Activated CD4-positive, alpha-beta T cell treated with anti-CD3 and anti-CD28 coated beads, Interleukin-2, amount 50 U/mL, for 16 hours (primary cell): Measurements from ENCODE around the gene ENO4.

Experiments used
- DNase-seq: peaks from one replicate; pipeline ENCODE4 v3.0.0-alpha.2; 2020

ENO4 gene

DNA sequence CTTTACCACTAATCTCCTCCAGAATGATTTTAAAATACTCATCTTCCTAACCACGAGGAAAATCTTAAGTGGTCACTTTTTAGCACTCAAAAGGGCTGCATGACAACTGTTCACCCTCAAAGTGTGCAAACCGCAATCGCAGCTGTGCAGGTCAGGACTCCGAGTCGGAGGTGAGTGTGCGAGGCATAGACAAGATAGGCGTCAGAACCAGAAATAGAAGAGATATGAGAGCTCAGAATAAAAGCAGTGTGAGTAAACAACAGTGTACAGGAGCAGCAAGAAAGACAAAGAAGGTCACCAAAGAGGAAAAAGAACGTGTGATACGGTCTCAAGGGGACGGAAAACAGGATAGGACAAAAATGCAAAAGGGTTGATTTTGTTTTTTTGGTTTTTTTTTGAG, 17.5 kb upstream of the ENO4 start:
- DNase-seq, result no peak

DNA sequence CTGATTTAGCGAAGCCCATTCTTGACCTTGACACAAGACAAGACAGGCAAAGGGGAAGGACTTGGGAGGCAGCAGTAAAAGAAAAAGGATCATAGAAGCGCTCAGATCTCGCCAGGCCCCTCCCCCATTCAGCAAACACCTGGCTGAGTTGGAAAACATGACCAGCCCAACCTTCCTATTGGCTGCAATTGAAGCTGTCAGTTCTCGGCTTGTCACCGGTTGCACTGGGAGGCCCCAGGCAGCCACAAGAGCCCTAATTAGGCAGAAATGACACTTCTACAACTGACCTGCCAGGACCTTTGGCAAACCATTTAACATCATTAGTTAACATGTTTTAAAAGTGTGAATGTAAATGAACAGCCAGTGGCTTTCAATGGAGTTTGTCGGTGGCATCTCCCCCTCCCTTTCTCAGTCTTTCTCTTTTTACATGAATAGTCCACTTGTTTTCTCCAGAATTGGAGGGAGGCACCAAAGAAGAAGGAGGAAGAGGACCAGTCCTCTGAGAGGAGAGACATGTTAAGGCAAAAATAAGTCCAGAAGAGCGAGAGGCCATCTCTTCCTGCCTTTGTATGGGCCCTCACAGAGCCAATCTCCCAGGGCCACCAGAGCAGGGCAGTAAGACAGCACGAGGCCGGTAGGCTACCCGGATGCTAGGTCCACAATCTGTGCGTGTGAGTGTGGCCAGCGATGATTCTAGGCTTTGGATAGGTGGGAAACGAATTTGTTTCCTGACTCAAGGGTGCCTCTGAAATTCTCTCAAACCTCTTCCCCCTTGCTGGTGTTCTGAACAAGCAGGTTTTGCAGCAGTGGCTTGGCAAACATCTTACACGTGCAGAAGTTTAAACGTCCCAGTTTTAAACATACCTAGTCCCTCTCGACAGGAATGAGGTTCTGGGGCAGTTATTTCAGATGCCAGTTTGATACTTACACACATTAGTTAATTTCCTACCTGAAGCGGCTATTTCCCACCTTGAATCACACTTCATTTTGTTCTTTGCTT, 15.0 kb upstream of the ENO4 start:
- no peak for DNase-seq

DNA sequence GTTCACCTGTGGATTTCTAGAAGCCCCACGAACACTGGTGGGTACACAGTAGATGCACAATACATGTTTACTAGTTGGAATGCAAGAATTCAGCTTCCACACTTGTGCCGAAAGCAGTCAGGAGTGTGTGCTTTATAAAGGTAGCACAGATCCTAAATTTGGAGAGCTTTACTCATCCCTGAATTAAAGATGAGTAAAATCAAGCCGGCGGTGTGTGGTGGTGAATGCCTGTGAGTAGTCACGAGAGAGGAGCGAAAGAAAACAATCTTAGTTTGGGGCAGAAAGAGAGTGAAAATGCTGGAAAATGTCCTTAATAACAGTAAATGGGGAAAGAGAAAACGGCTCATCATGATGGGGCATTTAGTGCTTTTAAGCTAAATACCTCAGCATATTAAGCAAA, 13.6 kb upstream of the ENO4 start:
- no peak for DNase-seq

DNA sequence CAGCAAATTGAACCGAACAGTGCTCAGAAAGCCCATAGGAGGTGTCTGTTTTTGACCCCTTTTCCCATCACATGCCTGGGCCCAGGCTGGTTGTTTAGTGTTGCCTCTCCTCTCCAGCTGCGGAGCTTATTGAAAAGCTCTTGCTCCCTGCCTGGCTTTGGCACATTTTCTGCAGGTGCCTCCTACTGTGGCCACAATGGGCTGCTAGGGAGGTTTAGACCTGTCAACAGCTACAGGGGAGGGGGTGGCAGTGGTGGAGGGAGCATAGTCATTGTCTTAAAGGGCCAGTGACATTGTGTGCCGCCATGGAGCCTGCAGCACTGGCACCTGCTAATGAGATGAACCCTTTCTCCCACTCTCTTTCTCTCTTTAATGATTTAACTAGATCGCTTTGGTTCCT, 13.2 kb upstream of the ENO4 start:
- no peak for DNase-seq

DNA sequence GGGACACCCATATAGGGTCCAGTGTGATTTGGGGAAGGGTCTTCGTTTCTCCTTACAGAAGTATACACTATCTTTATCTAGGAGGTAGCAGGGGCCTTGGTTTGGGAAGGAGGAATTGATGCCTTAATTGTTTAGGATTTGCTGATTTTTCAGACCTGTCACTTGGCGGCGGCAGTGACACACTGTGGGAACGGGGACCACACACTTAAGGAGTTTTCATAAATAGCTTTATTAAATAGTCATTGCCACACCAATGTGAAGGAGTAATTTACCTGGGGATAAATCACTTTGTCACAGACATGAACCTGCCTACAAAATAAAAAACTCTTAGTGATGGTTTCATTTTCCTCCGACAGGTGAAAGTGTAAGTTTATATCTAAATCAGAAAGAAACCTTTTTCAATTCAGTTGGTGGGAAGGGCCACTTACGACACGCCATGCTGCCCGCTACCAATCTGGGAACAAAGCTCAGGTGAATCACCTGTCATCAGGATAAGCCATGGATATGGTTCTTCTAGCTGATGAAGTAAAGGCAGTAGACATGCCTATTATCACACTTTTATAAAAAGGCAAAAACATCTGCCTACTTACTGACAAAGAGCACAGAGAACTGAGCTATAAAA, 12.3 kb upstream of the ENO4 start:
- DNase-seq, result no peak

DNA sequence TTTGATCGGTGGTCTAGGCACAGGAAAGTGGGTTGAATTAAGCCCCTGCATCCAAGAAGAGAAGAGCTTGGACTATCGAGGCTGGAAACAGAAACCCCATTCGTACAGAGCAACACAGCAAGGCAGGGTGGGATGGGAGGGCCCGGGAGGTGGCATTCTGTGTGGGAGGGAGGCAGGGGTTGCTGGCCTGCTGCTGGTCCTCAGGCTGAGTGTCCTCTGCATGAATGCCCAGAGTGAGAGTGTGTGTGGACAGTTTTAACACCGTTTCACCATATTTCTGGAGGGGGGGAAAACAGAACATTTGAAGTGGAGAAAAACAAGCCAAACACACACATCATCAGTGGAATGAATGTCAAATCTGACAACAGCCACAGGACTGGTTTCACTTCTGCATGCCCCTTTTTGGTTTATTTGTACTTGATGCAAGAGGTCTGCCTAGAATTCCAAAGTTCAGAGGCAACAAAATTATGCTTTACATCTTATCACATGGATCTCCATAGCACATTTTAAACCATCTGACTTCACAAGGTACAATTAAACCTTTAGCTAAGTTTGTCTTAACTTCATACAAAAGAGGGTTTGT, 11.1 kb upstream of the ENO4 start:
- DNase-seq, result no peak

DNA sequence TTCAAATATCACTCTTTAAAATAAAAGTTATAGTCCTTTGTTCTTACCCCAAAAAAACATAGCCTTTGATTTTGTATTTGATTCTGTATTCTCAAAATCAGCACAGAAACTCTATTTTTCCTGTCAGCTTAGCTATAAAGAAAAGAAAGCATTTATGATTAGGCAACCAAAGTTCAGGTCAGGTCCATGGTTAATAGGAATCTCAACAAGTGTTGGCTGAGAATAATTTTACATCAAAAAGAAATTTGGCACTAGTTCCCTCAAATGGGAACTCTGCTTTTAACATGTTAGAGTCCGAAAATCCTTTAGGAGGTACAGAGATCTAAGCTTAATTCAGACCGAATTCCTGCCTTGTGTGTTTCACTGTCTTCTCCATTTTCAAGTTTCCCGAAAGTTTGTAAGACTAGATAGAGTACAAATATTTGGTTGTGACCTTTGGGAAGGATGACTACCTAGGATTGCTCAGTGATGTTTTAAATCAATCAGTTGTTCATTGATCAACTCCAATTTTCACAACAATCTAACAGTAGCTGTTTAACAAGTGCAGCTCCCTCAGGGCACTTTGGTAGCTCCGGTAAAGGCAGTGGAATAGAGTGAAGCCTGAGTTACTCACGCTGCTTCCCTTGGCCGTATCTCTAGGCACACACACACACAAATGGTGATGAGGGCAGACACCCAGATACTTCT, 8.8 kb upstream of the ENO4 start:
- no peak for DNase-seq

DNA sequence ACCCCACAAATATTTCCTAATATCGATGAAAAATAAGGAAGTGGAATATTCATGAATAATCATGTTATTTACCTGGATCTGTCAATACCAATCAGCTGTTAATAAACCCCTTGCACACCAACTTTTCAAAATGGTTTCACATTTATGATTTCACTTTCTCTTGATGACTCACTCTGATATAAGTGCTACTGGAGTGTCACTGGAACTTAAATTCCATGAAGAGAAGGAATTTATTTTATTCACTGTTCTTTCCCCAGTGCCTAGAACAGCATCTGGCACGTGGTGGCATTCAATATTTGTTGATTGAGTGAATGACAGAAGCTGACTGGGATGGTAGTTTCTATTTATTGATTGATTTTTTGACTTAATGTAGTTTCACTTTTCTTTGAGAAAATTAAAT, 3.5 kb upstream of the ENO4 start:
- no peak for DNase-seq

DNA sequence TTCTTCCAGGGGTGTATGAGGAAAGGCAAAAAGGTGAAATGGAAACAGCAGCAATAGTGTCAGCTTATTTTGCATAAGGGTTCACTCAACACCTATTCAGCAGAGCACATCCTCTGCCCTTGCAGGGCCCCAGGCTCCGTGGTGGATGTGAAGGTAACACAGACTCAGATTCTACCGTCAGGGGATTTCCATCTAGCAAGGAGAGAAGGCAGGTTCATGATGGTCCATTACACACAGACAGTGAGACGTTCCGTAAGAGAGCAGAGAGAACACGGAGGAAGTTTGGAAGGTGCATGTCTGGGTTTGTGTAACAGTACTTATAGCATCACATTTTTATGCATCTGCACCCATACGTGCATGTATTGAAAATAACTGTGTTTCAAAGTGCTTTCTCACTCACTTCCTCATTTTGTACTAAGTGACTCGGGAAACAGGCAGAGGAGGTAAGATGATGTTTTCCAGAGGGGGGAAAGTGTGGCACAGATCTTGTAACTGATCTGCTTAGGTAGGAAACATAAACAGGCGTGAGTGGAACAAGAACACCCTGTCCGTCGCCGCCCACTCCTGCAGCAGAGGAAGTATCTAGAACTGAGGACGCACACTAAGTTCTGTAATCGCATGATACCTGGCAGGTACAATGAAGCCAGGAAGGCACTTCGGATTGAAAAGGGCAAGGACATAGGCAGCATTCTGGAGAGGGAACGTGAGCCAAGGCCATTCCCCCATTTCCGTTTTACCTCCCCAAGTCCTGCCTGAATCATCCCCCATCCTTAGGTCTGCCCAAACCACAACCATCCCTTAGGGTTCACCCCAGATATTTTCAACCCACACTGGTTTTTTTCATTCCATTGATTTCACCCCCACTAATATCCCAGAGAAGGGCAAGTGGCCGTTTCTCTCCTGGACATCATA, 1.0 kb upstream of the ENO4 start:
- peak; percentile 38 for DNase-seq

DNA sequence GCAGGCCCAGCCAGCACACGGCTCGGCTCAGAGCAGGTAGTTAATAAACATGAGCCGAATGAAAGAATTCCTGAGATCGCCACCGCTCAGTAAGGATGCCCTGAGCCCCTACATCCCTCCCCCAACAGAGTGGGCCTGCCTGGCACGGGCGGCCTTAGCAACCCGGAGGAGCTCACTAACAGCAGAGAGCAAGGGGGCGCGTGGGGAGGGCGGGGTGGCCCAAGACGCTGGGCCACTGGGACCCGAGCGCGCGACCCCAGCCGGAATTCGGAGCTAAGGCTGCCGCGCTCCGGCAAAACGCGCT, 403 bp upstream of the ENO4 start:
- no peak for DNase-seq

DNA sequence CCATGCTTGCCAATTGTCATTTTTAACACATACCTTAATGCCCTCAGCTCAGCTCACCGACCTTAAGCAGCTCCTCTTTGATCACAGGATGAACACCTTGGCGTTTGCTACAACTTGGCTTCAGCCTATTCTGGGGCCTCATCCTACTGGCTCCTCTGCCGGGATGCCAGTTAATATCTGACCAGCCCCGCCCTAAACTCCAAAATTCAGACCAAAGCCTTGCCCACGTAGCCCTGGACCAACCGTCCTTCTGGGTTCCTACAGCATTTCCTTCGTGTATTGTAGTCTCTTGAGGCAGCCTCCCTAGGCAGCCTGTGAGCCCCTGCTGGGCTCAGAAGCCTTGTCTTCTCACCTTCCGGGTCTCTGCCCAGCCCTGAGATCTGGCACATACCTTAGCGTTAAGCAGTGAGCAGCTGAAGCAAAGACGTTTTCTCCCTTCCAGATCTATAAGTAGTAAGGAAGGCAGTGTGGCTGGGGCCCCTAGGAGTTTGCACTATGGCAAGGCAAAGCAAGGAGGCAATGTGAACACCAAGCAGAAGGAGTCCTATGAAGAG, 836 bp downstream of the ENO4 start:
- DNase-seq, result no peak

DNA sequence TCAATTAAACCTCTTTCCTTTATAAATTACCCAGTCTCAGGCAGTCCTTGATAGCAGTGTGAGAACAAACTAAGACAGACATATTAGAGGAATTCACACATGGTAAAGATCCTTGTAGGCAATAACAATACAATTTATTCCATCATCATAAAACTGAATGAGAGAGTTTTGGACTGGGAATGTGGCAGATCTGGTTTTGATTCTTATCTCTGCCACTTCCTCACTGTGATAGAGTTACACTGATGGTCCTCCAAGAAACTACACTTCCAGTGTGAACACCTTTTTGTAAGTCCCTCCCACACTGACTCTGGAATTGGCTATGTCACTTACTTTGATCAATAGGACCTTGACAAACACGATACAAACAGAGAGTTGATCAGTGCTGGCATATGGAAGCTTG, 2.9 kb downstream of the ENO4 start:
- no peak for DNase-seq

DNA sequence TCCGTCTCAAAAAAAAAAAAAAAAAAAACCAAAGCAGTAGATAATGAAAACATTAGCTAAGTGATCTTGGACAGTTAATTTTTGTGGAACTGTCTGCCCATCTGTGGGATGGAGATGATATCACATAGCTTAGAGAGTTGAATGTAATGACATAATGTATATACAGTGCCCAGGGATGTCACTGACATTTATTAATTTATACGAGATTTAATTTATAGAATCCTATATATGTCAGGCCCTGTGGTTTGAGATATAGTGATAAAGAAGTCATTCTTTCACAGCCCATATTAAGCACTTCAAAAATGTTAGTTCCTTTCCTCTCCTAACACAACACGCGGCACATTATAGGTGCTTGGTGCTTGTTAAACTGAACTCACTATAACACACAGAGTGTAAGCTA, 4.0 kb downstream of the ENO4 start:
- DNase-seq, result no peak

DNA sequence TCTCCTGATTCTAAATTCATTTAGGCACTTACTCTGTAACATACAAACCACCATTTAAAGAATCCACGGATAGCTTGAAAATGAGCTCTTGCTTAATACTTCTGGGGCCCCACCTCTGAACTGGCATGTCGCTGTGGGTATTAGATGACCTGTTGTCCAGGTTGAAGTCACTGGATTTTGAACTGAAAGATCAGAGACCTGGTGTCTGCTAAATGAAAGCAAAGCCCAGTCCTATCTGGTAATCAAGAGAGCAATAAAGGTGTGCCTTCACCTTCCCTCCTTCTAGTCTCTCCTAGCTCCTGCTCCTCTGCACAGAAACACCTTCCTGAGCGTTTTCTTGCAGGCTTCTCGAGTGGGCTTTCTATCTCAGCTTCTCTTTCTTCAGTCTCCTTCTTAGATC, 4.4 kb downstream of the ENO4 start:
- no peak for DNase-seq

DNA sequence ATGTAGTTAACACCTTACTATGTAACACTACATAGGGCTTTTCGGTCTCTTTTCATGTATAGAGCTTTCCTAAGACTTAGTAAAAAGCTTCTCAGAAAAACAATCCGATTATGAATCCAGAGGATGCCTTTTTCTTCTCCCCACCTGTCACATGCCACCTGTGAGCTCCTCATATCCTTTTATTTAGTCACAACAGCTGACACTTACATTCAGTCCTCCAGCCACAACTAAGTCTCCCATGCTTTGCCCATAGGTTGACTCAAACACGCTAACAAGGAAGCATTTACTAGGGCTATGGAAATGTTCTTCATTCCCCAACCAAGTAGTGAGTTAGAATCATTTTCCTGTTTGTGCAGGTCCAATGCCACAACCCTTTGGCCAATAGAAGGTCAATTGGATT, 7.9 kb downstream of the ENO4 start:
- no peak for DNase-seq

DNA sequence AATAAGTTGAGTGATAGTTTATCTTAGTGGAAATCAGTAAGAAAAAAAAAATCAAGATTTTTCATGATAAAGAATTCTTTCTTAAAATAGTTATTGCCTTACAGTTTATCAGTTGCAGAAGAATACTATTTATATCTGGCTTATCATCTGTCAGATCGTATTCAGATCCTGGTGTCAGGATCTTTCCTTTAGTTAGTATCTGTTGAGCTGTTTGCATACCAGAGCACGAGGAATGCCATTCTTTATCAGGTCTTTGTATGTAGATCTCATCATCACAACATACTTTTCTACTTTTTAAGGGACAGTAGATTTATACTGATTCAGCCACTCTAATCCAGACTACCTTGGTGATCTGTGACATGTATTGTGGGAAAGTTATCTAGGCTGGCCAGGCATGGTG, 12.5 kb downstream of the ENO4 start:
- DNase-seq, result no peak

DNA sequence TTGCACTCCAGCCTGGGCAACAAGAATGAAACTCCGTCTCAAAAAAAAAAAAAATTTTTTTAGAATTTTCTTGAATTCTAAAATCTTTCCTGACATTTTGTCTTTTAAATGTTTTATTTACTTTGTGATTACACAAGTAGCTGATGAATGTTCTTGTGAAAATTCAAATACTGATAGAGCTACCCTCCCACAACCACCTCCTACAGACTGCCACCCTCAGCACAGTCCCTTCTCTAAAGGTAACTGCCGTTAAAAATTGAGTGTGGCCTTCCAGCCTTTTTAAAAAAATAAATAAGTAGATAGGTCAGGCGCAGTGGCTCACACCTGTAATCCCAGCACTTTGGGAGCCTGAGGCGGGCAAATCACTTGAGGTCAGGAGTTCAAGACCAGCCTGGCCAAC, 15.1 kb downstream of the ENO4 start:
- no peak for DNase-seq

DNA sequence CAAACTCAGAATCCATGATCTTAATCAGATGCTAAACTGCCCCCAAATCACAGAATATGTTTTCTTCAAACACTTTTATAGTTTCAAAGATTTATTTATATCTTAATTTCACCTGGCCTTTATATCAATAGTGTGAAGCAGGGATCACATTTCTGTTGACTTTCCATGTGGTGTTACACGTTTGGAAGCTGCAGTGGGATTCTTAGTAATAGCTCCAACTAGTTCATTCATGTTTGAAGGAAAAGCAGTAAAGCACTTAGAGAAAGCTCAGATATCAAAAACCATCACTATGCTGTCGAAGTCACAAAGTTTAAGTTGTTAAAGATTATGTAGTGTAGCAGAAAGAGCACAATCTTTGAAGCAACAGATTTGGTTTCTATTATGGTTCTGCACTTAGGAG, 16.8 kb downstream of the ENO4 start:
- DNase-seq, result no peak

DNA sequence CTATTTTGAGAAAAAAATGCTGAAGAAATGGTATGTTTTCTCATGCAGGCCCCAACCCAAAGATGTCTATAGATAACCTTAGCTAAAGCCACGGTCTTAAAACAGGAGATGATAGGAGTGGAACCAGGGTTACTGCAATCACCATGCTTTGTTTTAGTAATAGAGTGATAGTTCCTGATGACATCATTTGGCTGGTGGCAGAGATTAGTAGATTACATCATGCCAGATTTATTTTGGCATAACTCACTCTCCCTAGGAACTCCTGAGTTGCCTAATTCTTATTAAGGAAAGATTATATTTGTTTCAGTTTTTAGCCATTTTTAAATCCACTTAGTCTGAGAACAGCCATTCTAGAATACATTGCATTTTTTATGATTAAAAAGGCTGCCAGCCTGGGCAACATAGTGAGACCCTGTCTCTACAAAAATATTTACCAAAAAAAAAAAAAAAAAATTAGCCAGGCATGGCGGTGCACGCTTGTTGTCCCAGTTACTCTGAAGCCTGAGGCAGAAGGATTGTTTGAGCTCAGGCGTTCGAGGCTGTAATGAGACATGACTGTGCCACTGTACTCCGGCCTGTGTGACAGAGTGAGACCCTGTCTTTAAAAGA, 17.8 kb downstream of the ENO4 start:
- no peak for DNase-seq

DNA sequence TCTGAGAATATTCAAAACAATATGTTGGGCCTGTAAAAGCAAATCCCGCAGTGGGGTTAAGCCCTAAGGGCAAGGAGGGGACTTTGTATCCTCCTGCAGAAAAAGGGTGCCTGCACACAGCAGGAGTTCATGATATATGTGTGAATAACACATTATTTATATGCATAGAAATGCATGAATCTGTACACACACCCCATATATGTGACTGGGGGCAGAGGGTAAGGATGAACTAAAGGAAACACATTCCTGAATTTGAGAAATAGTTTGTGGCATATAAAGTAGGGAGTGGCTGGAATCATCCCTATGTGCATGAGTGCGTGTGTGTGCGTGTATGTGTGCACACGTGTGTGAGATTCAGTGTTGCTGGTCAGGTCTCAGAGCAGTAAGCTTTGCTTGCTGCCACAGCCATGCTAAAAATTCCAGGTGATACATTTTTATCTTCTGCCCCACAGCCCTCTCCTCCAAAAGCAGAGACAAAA, 18.9 kb downstream of the ENO4 start:
- no peak for DNase-seq

DNA sequence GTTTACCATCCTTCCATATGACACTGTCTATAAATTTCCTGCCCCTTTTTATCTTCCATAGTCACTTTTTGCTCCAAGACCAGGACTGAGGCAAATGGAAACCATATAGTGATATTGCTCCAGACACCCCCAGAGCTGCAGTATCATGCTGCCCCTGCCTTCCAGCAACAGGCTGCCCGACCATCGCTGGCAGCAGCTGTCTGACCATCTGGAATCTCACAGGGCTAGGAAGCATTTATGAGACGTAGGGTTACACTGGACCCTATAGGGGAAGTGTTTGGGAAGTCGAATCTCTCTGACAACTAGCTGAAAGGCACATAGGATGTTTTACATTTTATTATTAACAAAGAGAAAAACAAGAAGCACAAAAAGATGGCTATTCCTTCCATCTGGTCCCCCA, 19.4 kb downstream of the ENO4 start:
- DNase-seq, result no peak

DNA sequence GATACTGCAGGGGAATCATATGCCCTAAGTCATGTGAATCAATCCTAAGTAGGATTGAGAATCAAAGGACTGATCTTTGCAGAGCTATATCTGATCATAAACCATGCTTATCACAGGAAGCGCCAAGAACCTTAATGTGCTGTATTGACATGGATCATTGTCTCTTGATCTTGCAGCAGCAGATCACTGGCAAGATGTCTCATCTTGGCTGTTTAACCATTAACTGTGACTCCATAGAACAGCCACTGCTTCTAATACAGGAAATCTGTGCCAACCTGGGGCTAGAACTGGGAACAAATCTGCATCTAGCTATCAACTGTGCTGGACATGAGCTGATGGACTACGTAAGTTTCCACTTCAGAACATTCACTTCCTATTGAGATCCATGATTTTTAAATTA, 21.6 kb downstream of the ENO4 start:
- DNase-seq, result no peak
